ES-I3 (cell line): ENCODE results near the gene MMP11.

Experiments
- H3K36me3 ChIP-seq: 2 replicates; pipeline ENCODE4 v1.6.1; 2013; ENCODE audit warnings: mild to moderate bottlenecking, low read length, control low read depth, moderate library complexity; ENCODE audit not compliant: insufficient read depth
- H3K4me1 ChIP-seq: 2 replicates; pipeline ENCODE4 v1.6.1; 2013; ENCODE audit warnings: mild to moderate bottlenecking, control low read depth, low read length; ENCODE audit not compliant: insufficient read depth
- H3K9ac ChIP-seq: 2 replicates; pipeline ENCODE4 v1.6.1; 2013; ENCODE audit warnings: low read depth, mild to moderate bottlenecking, low read length, moderate library complexity
- H3K9me3 ChIP-seq: 2 replicates; pipeline ENCODE4 v1.6.1; 2013; ENCODE audit warnings: mild to moderate bottlenecking, low read length, moderate library complexity; ENCODE audit not compliant: control insufficient read depth, insufficient read depth

The MMP11 gene

GRCh38 chr22:23752750-23753149 lies 19.9 kb upstream of the MMP11 start:
- H3K9me3 ChIP-seq = no peaks in the 10 kb centered on the region
- H3K4me1 ChIP-seq = no peaks in the 10 kb centered on the region; the same call in 1 of the 2 replicates
- no peaks in the 10 kb centered on the region for H3K36me3 ChIP-seq
- no peak overlapping the region for H3K9ac ChIP-seq

GRCh38 chr22:23753385-23753784 lies 19.3 kb upstream of the MMP11 start:
- Histone ChIP-seq H3K36me3 (no peaks in the 10 kb centered on the region), H3K9me3 (no peaks in the 10 kb centered on the region), H3K9ac (no peak overlapping the region), H3K4me1 (no peaks in the 10 kb centered on the region; the same call in 1 of the 2 replicates)

DNA sequence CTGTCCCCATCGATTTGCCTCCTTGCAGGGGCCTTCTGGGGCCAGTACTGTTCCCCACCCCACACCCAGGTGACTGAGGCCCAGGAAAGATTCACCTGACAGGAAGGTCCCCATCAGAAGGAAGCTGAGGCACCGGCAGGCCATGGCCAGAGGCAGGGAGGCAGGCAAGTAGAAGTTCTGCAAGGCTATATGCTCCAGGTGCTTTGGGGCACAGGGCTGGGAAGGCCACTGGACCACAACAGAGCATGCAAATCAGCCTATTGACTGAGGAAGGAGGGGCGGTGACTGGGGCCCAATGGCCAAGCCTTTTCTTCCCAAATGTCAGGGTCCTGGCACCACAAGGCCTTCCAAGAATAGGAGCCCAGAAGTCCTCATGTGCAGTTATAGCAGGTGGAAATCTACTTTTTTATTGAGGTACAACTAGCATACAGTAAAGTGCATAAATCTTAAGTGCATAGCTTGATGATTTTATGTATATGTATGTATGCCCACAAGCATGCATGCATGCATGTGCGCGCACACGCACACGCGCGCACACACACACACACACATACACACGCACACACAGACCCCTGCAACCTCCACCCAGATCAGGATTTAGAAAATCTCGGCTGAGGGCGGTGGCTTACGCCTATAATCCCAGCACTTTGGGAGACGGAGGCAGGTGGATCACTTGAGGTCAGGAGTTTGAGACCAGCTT lies 18.3 kb upstream of the MMP11 start, which contains the start of gene VPREB3:
Gene VPREB3, minus strand, starts transcription at position 206 of the 700 bp plus-strand sequence. Its CDS starts 62 bp downstream, at position 144.
- Histone ChIP-seq H3K4me1 (no peaks in the 10 kb centered on the region; the same call in 1 of the 2 replicates), H3K9ac (no peak within 1 kb of the TSS), H3K9me3 (no peaks in the 10 kb centered on the region)

GRCh38 chr22:23754980-23755636 lies 17.5 kb upstream of the MMP11 start:
- H3K9ac ChIP-seq = no peak overlapping the region
- H3K4me1 ChIP-seq = no peaks in the 10 kb centered on the region; the same call in 1 of the 2 replicates
- H3K36me3 ChIP-seq = no peaks in the 10 kb centered on the region
- H3K9me3 ChIP-seq = no peaks in the 10 kb centered on the region

More for the DNA sequence above, 18.3 kb upstream of the MMP11 start, which contains the start of gene VPREB3:
- H3K36me3 ChIP-seq = no peaks in the 10 kb centered on the region

DNA sequence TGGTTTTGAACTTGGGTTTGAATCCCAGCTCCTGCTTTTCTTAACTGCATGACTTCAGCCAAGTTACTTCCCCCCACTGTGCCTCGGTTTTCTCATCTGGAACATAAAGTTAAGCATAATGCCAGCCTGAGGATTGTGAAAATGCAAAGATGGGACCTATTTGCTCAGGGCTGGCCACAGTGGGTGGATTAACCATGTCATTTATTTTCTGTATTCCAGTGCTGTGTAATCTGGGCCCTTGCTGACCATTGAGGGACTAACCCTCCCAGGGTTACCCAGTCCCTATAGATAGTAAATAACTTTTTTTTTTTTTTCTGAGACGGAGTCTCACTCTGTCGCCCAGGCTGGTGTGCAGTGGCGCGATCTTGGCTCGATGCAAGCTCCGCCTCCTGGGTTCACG lies 16.9 kb upstream of the MMP11 start:
- Histone ChIP-seq H3K36me3 (no peaks in the 10 kb centered on the region), H3K9me3 (no peaks in the 10 kb centered on the region), H3K9ac (no peak overlapping the region), H3K4me1 (no peaks in the 10 kb centered on the region; the same call in 1 of the 2 replicates)

DNA sequence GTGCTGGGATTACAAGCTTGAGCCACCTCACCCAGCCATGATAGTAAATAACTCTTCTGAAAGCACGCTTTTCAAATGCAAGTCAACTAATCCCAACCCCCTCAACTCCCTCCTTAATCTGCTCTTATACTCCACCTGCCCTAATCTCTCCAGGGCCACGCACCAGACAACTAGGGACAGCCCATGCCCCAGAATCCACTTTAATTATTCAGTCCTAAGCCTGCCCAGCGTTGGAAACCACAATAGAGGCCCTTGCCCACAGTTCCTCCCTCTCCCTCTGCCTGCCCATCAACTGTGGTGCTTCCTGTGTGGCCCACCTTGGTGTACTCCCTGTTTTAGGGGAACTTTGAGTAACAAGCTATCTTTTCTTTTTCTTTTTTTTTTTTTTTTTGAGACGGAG lies 15.8 kb upstream of the MMP11 start:
- Histone ChIP-seq H3K36me3 (no peaks in the 10 kb centered on the region), H3K9me3 (no peaks in the 10 kb centered on the region), H3K4me1 (no peaks in the 10 kb centered on the region; the same call in 1 of the 2 replicates), H3K9ac (no peak overlapping the region)

- H3K9ac ChIP-seq = no peak overlapping the region
Measured at GRCh38 chr22:23759566-23759965, 13.1 kb upstream of the MMP11 start.

GRCh38 chr22:23760056-23760455 lies 12.6 kb upstream of the MMP11 start:
- Histone ChIP-seq H3K9ac (no peak overlapping the region), H3K4me1 (peaks cover 10% of the 10 kb centered on the region), H3K9me3 (no peaks in the 10 kb centered on the region), H3K36me3 (peaks cover 3% of the 10 kb centered on the region)

More at GRCh38 chr22:23759566-23759965, 13.1 kb upstream of the MMP11 start:
- Histone ChIP-seq H3K9me3 (no peaks in the 10 kb centered on the region), H3K4me1 (peaks cover 10% of the 10 kb centered on the region), H3K36me3 (no peaks in the 10 kb centered on the region)

DNA sequence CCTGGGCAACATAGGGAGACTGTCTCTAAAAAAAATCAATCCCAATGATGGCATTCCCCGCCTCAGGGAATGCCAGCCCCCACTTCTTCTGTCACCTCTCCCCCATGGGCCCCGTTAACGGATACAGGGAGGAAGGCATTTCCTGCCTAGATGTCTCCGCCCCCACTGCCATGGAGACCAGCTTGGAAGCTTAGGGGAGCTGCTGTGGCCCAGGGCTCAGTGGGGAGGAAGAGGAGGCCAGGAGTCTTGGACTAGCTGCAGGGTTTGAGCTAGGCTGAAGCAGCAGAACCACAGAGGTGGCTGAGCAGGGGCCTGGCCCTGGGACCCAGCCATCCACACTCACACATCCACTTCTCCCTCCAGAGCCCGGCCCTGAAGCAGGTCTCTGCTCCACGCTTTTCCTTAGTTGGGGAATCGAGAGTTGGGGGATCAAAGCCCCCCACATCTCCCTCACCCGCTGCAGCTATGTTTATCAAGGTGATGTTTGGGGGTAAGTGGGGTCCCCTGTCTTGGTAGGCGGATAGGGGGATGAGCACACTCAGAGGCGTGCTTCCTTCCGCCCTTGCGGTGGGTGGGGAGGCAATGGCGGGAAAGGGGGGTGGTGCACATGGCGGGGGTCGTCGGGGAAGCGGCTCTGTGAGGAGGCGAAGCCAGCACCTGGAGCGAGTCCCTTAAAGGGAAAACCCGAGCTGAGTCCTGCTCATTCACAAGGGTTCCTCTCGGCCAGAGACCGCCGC lies 9.6 kb upstream of the MMP11 start, which contains the start of gene C22orf15:
Gene C22orf15, plus strand, starts transcription at position 149 of the 737 bp plus-strand sequence. Its CDS starts 317 bp downstream, at position 466.
- peak within 1 kb of the TSS; percentile 39; the same call in 1 of the 2 replicates for H3K9ac ChIP-seq

DNA sequence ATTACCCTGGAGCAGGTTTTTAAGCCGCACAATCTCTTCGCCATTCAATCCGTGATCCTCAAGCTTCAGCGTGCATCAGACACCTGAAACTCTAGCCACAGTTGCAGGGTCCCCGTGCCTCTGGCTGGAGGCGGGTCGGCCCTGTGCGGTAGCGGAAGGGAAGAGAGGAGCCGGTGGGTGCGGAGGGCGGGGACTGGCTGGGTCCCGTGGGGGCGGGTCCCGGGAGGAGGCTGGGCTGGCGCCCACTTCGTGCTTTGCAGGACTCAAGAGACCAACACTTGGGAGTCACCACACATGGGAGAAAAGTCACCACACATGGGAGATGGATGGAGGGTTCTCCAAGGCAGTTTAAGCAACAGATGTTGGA lies 9.1 kb upstream of the MMP11 start:
- H3K9me3 ChIP-seq = no peaks in the 10 kb centered on the region
- peak overlapping the region; percentile 39; the same call in 1 of the 2 replicates for H3K9ac ChIP-seq
- H3K36me3 ChIP-seq = peaks cover 6% of the 10 kb centered on the region
- peaks cover 12% of the 10 kb centered on the region for H3K4me1 ChIP-seq

More for the DNA sequence above, 9.6 kb upstream of the MMP11 start, which contains the start of gene C22orf15:
- H3K4me1 ChIP-seq = peaks cover 12% of the 10 kb centered on the region
- H3K9me3 ChIP-seq = no peaks in the 10 kb centered on the region
- H3K36me3 ChIP-seq = peaks cover 6% of the 10 kb centered on the region

GRCh38 chr22:23763954-23764353 lies 8.7 kb upstream of the MMP11 start:
- Histone ChIP-seq H3K9me3 (no peaks in the 10 kb centered on the region), H3K36me3 (peaks cover 6% of the 10 kb centered on the region), H3K9ac (no peak overlapping the region; the same call in 1 of the 2 replicates), H3K4me1 (peaks cover 12% of the 10 kb centered on the region)

DNA sequence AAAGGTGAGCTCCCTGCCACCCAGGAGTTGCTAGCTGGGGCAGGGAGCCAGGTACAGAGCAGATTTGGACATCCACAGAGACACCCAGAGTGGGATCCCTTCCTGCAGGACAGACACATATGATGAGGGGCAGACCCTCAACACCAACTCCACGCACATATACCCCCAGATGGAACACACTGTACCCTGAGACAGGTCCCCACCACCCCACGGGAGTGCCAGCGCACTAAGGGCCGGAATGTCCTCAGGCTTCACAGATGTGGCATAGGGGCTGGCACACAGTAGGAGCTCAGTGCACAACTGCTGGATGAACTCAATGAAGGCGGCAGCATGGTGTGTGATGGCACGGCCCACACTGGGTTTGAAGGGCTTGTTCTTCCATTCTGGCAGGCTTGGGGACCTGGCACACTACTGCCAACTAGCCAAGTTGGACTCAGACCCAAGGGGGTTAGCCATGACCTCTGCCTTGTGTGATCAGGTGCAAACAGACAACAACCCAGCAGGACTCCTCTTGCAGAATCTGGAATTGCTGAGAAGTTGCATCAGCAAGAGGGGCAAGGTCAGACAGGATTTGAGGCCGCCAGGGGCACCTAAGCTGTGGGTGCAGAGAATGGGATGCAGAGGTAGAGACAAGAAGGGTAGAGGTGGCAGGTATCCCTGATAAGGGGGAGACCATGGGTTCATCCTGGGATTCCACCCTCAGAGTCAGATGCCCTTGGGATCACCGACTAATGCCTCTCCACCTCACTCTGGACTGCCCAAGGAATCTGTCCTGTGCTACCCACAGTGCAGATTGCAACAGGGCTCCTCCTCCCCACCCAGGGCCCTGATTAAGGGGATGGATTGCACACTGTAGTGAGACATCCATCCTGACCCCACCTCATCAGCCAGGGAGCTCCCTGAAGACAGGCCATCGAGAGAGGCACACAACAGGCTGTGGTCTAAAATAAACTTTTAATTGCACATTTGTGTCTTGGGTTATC lies 7.5 kb upstream of the MMP11 start:
- peaks cover 12% of the 10 kb centered on the region for H3K4me1 ChIP-seq
- H3K9me3 ChIP-seq = no peaks in the 10 kb centered on the region
- H3K36me3 ChIP-seq = peaks cover 6% of the 10 kb centered on the region
- H3K9ac ChIP-seq = no peak overlapping the region

GRCh38 chr22:23767303-23767672 lies 5.4 kb upstream of the MMP11 start:
- H3K4me1 ChIP-seq = peaks cover 12% of the 10 kb centered on the region
- H3K9me3 ChIP-seq = no peaks in the 10 kb centered on the region
- H3K9ac ChIP-seq = peak overlapping the region; percentile 83
- peaks cover 6% of the 10 kb centered on the region for H3K36me3 ChIP-seq
